B cell (primary cell): ENCODE results near the gene CEP19. TPM values are rescaled to one million over a fixed set of nuclear protein-coding genes. Genes with fewer than 3 reads are reported as not detected.

Source experiments
- ATAC-seq: fragments of 200-7000 bp; cut with Tn5 transposase; one replicate; pipeline ENCODE4 v1.10.0; 2021; ENCODE audit warnings: low read depth, mild to moderate bottlenecking, moderate number of reproducible peaks, moderate library complexity
- CTCF ChIA-PET: fragments of 350-600 bp; sonication (Branson Sonifier 250); formaldehyde crosslinking; loops from one replicate; lab custom pipeline; 2021; ENCODE audit warnings: antibody characterized with exemption, inconsistent platforms; lab: Charles Lee
- POLR2A ChIA-PET: fragments of 350-600 bp; sonication (Branson Sonifier 250); formaldehyde crosslinking; loops from one replicate; lab custom pipeline; 2021; ENCODE audit warnings: antibody characterized with exemption; lab: Charles Lee
- DNase-seq: peaks from one replicate; pipeline ENCODE4 v3.0.0; 2013
- H2AFZ ChIP-seq: 2 replicates; pipeline ENCODE4 v1.6.1; 2012; ENCODE audit warnings: mild to moderate bottlenecking, low read depth, low read length; ENCODE audit not compliant: insufficient read depth, poor library complexity, severe bottlenecking
- H3K27ac ChIP-seq, 2 donors: 1 replicate in 1 of 2; 2 replicates in 1 of 2; pipeline ENCODE4 v1.5.1; 2012 to 2013; ENCODE audit warnings: low read length in 2 of 2, mild to moderate bottlenecking in 2 of 2, moderate library complexity in 1 of 2
- H3K27me3 ChIP-seq, 4 experiments: fragments of 200-600 bp in 1 of 4; sonication (generic) in 1 of 4; replicated peaks in 1 of 4; 1 replicate in 2 of 4; 2 replicates in 2 of 4; pipeline versions ENCODE4 v1.6.1 to v1.7.0; 2013 to 2016; ENCODE audit warnings: low read length in 3 of 4, mild to moderate bottlenecking in 2 of 4, mixed read lengths in 1 of 4, moderate library complexity in 1 of 4; ENCODE audit not compliant: insufficient read depth in 4 of 4, control insufficient read depth in 3 of 4; ENCODE audit errors: control extremely low read depth in 1 of 4
- H3K36me3 ChIP-seq, 2 experiments: replicated peaks in 1 of 2; 1 replicate in 1 of 2; 2 replicates in 1 of 2; pipeline versions ENCODE4 v1.6.1 to v1.7.1; 2013; ENCODE audit warnings: low read length in 1 of 2; ENCODE audit not compliant: insufficient read depth in 2 of 2, control insufficient read depth in 1 of 2; ENCODE audit errors: control extremely low read depth in 1 of 2, extremely low read depth in 1 of 2
- H3K4me1 ChIP-seq, 2 donors: fragments of 200-600 bp in 1 of 2; sonication (generic) in 1 of 2; 1 replicate in 1 of 2; 2 replicates in 1 of 2; pipeline versions ENCODE4 v1.5.1 to v1.6.1; 2013 to 2017; ENCODE audit warnings: low read length in 2 of 2; ENCODE audit not compliant: control insufficient read depth in 2 of 2, insufficient read depth in 2 of 2
- H3K4me2 ChIP-seq: replicated peaks from 2 replicates; pipeline ENCODE3; 2012; ENCODE audit warnings: mild to moderate bottlenecking, low read depth, low read length; ENCODE audit not compliant: poor library complexity, severe bottlenecking
- H3K4me3 ChIP-seq, 5 experiments: fragments of 200-600 bp in 1 of 5; sonication (generic) in 1 of 5; 1 replicate in 3 of 5; 2 replicates in 2 of 5; pipeline versions ENCODE4 v1.5.1 to v1.7.0; 2011 to 2016; ENCODE audit warnings: low read length in 4 of 5, mild to moderate bottlenecking in 4 of 5, low read depth in 2 of 5, control low read depth in 1 of 5, moderate library complexity in 1 of 5; ENCODE audit not compliant: insufficient read depth in 1 of 5; ENCODE audit errors: control extremely low read depth in 1 of 5, extremely low read depth in 1 of 5
- H3K79me2 ChIP-seq: fragments of 200-600 bp; sonication (generic); one replicate; pipeline ENCODE4 v1.6.0; 2016; ENCODE audit warnings: low read length; ENCODE audit not compliant: control insufficient read depth, insufficient read depth
- H3K9ac ChIP-seq: fragments of 200-600 bp; sonication (generic); 2 replicates; pipeline ENCODE4 v1.6.1; 2017; ENCODE audit warnings: mild to moderate bottlenecking, low read length, moderate library complexity
- H3K9me3 ChIP-seq, 3 donors: one replicate each; pipeline versions ENCODE4 v1.6.1 to v1.7.1; 2013; ENCODE audit warnings: low read length in 2 of 3; ENCODE audit not compliant: control insufficient read depth in 2 of 3, insufficient read depth in 1 of 3; ENCODE audit errors: control extremely low read depth in 1 of 3
- H4K20me1 ChIP-seq: 2 replicates; pipeline ENCODE4 v1.6.0; 2012; ENCODE audit warnings: mild to moderate bottlenecking, low read length; ENCODE audit not compliant: insufficient read depth, control insufficient read depth, poor library complexity, severe bottlenecking
- H3K27ac Mint-ChIP-seq: one replicate; pipeline ENCODE4 v1.8.0; 2021; ENCODE audit warnings: mixed read lengths
- H3K27me3 Mint-ChIP-seq: one replicate; pipeline ENCODE4 v1.8.0; 2021; ENCODE audit warnings: mixed read lengths
- H3K4me1 Mint-ChIP-seq: one replicate; pipeline ENCODE4 v1.8.0; 2021; ENCODE audit warnings: mixed read lengths
- H3K4me3 Mint-ChIP-seq: one replicate; pipeline ENCODE4 v1.8.0; 2021; ENCODE audit warnings: mixed read lengths
- H3K9me3 Mint-ChIP-seq: one replicate; pipeline ENCODE4 v1.8.0; 2022; ENCODE audit warnings: mixed read lengths; ENCODE audit not compliant: insufficient read depth
- EZH2 ChIP-seq: IDR thresholded peaks from 2 replicates; pipeline ENCODE4 v1.6.1; 2012; ENCODE audit warnings: borderline replicate concordance, low read depth, mild to moderate bottlenecking, moderate library complexity, low read length; ENCODE audit not compliant: insufficient read depth, poor library complexity, severe bottlenecking
- WGBS: methylation state at CpG from one replicate; pipeline ENCODE4 v1.1.5; 2013; ENCODE audit warnings: missing lambda C conversion rate; ENCODE audit not compliant: insufficient coverage; 5-methylcytosine and 5-hydroxymethylcytosine counted together
- intact Hi-C: fragments of 100-400 bp; cut with micrococcal nuclease; formaldehyde crosslinking; loops from one replicate; pipeline ENCODE4 v1.10.0; 2022
- polyA plus RNA-seq: library from polyadenylated mRNA; depleted of rRNA; stranded (reverse); fragments of >200 nt; gene quantifications from 2 replicates; pipeline ENCODE4 v1.2.3, GENCODE V29; 2012
- total RNA-seq, 2 donors: library from RNA; stranded (reverse); fragments of 120-200 nt in 1 of 2; gene quantifications; 1 replicate in 1 of 2; 2 replicates in 1 of 2; pipeline versions ENCODE4 v1.2.3 to v1.2.4, GENCODE V29; 2013 to 2022
- TF ChIP-seq, protein P1 (sequence below): fragments of 200-600 bp; IDR thresholded peaks from one replicate; pipeline ENCODE4 v1.8.0; 2022; ENCODE audit warnings: antibody characterized with exemption, mild to moderate bottlenecking

The CEP19 gene
- total and polyA plus RNA-seq, 2 donors (not counting 1 experiment from before 2014, with no cell fraction given), result 0.45 to 4.6 TPM

DNA sequence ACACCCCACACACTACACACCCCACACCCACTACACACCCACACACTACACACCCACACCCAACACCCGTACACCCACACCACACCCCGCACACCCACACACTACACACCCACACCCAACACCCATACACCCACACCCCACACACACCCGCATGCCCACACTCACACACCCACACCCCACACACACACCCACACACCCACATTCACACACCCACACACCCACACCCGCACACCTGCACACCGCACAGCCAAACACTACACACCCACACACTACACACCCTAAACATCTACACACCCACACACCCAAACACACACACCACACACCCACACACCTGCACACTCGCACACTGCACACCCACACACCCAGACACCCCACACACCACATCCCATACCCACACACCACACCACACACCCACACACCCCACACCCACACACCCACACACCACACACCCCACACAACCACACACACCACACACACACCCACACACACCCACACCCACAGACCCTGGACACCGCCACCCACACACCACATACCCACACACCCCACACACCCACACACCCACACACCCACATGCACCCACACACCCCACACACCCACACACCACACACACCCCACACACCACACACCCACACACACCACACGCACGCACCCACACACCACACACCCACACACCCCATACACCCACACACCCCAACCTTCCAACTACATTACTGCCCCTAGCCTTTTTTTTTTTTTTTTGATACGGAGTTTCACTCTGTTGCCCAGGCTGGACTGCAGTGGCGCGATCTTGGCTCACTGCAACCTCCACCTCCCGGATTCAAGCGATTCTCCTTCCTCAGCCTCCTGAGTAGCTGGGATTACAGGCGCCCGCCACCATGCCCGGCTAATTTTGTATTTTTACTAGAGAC, 16.9 kb downstream of the CEP19 start:
- no peak overlapping the region for H3K9ac ChIP-seq
- ATAC-seq (no peak), DNase-seq (no peak)
- ChIA-PET POLR2A (no interaction called here), CTCF (interaction anchor here (0.7 to 2.8 kb wide), 3 partner anchors 10 to 240 kb away, joined by 3 to 16 read pairs (median 15); no protein-coding TSS in a partner anchor)
- Mint-ChIP-seq H3K27me3 (no peaks in the 10 kb centered on the region), H3K4me1 (peaks cover 21% of the 10 kb centered on the region), H3K4me3 (no peak overlapping the region), H3K27ac (no peak overlapping the region), H3K9me3 (no peaks in the 10 kb centered on the region)
- peak overlapping the region; percentile 3 for H3K4me2 ChIP-seq
- H3K27me3 ChIP-seq, result no peaks in the 10 kb centered on the region
- H3K9me3 ChIP-seq, result peaks cover 0 to 8% (median 0%) of the 10 kb centered on the region in 3 donors
- H4K20me1 ChIP-seq, result no peaks in the 10 kb centered on the region
- TF ChIP-seq, protein P1, sequence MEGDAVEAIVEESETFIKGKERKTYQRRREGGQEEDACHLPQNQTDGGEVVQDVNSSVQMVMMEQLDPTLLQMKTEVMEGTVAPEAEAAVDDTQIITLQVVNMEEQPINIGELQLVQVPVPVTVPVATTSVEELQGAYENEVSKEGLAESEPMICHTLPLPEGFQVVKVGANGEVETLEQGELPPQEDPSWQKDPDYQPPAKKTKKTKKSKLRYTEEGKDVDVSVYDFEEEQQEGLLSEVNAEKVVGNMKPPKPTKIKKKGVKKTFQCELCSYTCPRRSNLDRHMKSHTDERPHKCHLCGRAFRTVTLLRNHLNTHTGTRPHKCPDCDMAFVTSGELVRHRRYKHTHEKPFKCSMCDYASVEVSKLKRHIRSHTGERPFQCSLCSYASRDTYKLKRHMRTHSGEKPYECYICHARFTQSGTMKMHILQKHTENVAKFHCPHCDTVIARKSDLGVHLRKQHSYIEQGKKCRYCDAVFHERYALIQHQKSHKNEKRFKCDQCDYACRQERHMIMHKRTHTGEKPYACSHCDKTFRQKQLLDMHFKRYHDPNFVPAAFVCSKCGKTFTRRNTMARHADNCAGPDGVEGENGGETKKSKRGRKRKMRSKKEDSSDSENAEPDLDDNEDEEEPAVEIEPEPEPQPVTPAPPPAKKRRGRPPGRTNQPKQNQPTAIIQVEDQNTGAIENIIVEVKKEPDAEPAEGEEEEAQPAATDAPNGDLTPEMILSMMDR, result no peak
- no peak for TF ChIP-seq EZH2
- H3K4me1 ChIP-seq, result peaks cover 3 to 11% of the 10 kb centered on the region in 2 donors
- intact Hi-C loops, result loop anchor here (1.0 kb wide), 1 partner anchor 86 kb away; no protein-coding TSS in a partner anchor
- H3K4me3 ChIP-seq, result no peak overlapping the region
- H3K36me3 ChIP-seq, result no peaks in the 10 kb centered on the region
- no peak overlapping the region for H3K27ac ChIP-seq
- H2AFZ ChIP-seq, result no peak overlapping the region
- no peaks in the 10 kb centered on the region for H3K79me2 ChIP-seq
- 92% methylated on average over 9 of the region's 17 CpGs for WGBS

DNA sequence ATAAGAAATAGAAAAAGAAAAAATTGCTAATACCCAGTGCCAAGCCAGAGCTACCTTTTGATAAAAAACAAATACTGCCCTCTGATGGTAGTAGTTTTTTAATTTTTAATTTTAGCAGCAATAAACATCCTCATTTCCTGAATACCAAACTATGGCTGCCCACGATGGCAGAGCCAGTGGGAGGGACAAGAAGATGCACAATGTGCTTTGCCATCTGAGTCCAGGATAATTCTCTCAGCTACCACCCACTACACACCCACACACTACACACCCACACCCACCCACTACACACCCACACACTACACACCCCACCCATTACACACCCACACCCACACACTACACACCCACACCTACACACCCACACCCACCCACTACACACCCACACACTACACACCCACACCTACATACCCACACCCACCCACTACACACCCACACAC, 17.8 kb downstream of the CEP19 start:
- H3K9me3 ChIP-seq, result peaks cover 0 to 8% (median 0%) of the 10 kb centered on the region in 3 donors
- DNase-seq (peak; percentile 54), ATAC-seq (peak; percentile 60)
- no peak overlapping the region for H3K27ac ChIP-seq
- H3K4me1 ChIP-seq, result peaks cover 3 to 11% of the 10 kb centered on the region in 2 donors
- WGBS, result 0% methylated on average over 1 of the region's 1 CpG
- H3K4me3 ChIP-seq, result no peak overlapping the region
- H4K20me1 ChIP-seq, result no peaks in the 10 kb centered on the region
- Mint-ChIP-seq H3K4me3 (no peak overlapping the region), H3K27me3 (no peaks in the 10 kb centered on the region), H3K27ac (no peak overlapping the region), H3K9me3 (no peaks in the 10 kb centered on the region), H3K4me1 (peaks cover 22% of the 10 kb centered on the region)
- H3K36me3 ChIP-seq, result no peaks in the 10 kb centered on the region
- H3K9ac ChIP-seq, result no peak overlapping the region
- no peak for TF ChIP-seq EZH2
- TF ChIP-seq, protein P1, result peak; percentile 50
- peak overlapping the region; percentile 56 for H2AFZ ChIP-seq
- H3K4me2 ChIP-seq, result peak overlapping the region; percentile 30
- H3K79me2 ChIP-seq, result no peaks in the 10 kb centered on the region
- intact Hi-C loops, result loop anchor here (1.0 kb wide), 1 partner anchor 85 kb away; no protein-coding TSS in a partner anchor
- POLR2A ChIA-PET, result no interaction called here
- H3K27me3 ChIP-seq, result no peaks in the 10 kb centered on the region
- CTCF ChIA-PET, result interaction anchor here (0.9 to 2.0 kb wide), 4 partner anchors 9 to 95 kb away, joined by 3 to 45 read pairs (median 6); no protein-coding TSS in a partner anchor
